ENCODE data around the gene KCNN3. TPM values are rescaled to one million over a fixed set of nuclear protein-coding genes. Genes with fewer than 3 reads are reported as not detected.

The KCNN3 gene
- total RNA-seq, 1 experiment from 2014 or later, result 1.3 TPM

DNA sequence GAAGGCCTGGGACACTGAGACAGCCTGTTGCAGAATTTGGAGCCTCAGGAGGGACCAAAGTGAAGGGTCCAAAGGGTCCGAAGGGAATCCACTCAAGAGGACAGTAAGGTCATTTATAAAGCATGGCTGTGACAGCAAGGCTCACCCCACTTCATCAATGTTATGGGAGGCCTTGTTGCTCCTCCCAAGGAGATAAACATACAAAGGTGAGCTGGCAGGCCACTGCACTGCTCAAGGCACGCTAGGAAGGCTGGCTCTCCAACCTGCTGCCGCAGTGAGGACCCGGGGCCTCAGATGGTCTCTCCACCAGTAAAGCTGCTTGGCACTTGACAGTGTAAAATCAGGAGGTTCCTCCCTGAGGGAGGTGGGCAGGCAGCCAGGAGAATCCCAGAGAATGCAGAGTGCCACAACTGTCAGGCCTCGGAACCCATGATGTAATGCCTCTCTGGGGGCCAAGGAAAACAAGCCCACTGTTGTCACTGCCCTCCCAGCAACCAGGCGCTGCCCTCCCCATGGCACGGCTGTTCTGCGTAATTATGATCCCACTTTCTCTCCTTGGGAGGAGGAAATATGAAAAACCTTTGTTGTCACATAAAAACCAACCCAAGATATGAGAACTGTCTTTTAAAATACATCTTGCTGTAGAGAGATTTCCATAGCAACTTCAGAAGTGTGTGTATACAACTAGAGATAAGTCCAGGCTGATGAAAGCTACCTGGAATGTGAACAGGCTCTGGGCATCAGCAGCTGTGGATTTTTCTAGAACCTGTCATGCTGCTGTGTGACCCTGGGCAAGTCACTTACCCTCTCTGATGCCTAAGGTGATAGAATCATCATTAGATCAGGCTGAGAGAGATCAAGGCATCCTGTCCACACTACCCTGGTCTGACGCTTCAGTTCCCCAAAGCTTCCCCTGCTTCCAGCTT lies 102.5 kb downstream of the KCNN3 start (continued):
- TF ChIP-seq, protein P1, sequence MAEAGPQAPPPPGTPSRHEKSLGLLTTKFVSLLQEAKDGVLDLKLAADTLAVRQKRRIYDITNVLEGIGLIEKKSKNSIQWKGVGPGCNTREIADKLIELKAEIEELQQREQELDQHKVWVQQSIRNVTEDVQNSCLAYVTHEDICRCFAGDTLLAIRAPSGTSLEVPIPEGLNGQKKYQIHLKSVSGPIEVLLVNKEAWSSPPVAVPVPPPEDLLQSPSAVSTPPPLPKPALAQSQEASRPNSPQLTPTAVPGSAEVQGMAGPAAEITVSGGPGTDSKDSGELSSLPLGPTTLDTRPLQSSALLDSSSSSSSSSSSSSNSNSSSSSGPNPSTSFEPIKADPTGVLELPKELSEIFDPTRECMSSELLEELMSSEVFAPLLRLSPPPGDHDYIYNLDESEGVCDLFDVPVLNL (CRISPR knock-in tag; IDR thresholded peaks at IDR 0.05; ENCODE audit: borderline replicate concordance, low read depth), result no peak
- TF ChIP-seq TP53 (CRISPR knock-in tag; IDR thresholded peaks at IDR 0.05), result no peak
- no peak for TF ChIP-seq SP1 (CRISPR knock-in tag; conservative IDR thresholded peaks at IDR 0.05)

GRCh38 chr1:154765970-154766369 lies 104.1 kb downstream of the KCNN3 start:
- peaks cover 4% of the 10 kb centered on the region for H3K27me3 Mint-ChIP-seq (ENCODE audit: low read depth)
- H3K36me3 Mint-ChIP-seq, result no peaks in the 10 kb centered on the region
- H3K4me3 Mint-ChIP-seq, result no peak overlapping the region
- H3K9me3 Mint-ChIP-seq, result no peaks in the 10 kb centered on the region
- no peak for TF ChIP-seq PRRX2 (CRISPR knock-in tag; IDR thresholded peaks at IDR 0.05)
- TF ChIP-seq, protein P2, sequence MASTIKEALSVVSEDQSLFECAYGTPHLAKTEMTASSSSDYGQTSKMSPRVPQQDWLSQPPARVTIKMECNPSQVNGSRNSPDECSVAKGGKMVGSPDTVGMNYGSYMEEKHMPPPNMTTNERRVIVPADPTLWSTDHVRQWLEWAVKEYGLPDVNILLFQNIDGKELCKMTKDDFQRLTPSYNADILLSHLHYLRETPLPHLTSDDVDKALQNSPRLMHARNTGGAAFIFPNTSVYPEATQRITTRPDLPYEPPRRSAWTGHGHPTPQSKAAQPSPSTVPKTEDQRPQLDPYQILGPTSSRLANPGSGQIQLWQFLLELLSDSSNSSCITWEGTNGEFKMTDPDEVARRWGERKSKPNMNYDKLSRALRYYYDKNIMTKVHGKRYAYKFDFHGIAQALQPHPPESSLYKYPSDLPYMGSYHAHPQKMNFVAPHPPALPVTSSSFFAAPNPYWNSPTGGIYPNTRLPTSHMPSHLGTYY (CRISPR knock-in tag; IDR thresholded peaks at IDR 0.05), result no peak
- TF ChIP-seq ZNF219 (CRISPR knock-in tag; IDR thresholded peaks at IDR 0.05; ENCODE audit: borderline replicate concordance), result no peak
- no peak for TF ChIP-seq ARID4B (CRISPR knock-in tag; IDR thresholded peaks at IDR 0.05; ENCODE audit: borderline replicate concordance)
- peak; percentile 47; the same call in 1 of the 2 replicates for TF ChIP-seq ZNF121 (CRISPR knock-in tag; IDR thresholded peaks at IDR 0.05)
- TF ChIP-seq ZSCAN18 (CRISPR knock-in tag; IDR thresholded peaks at IDR 0.05), result no peak
- CTCF ChIA-PET, result interaction anchor here (0.6 to 3.8 kb wide), 20 partner anchors 8 to 285 kb away, joined by 3 to 19 read pairs (median 4); partner anchors contain the start of gene KCNN3
- POLR2A ChIA-PET, result no interaction called here
- peak; percentile 97 for ATAC-seq
- H3K27ac Mint-ChIP-seq, result no peak overlapping the region
- DNase-seq (ENCODE audit: low spot score), result peak; percentile 59
- H3K4me1 Mint-ChIP-seq, result no peaks in the 10 kb centered on the region

GRCh38 chr1:154764773-154765172 lies 105.3 kb downstream of the KCNN3 start:
- no peak overlapping the region for H3K4me3 Mint-ChIP-seq
- no peaks in the 10 kb centered on the region for H3K9me3 Mint-ChIP-seq
- H3K36me3 Mint-ChIP-seq, result no peaks in the 10 kb centered on the region
- H3K4me1 Mint-ChIP-seq, result no peaks in the 10 kb centered on the region
- peaks cover 7% of the 10 kb centered on the region for H3K27me3 Mint-ChIP-seq (ENCODE audit: low read depth)
- no peak overlapping the region for H3K27ac Mint-ChIP-seq
- POLR2A ChIA-PET, result interaction anchor here (0.7 kb wide), 1 partner anchor 233 kb away, joined by 3 read pairs; no protein-coding TSS in a partner anchor
- CTCF ChIA-PET, result interaction anchor here (0.7 to 3.8 kb wide), 2 partner anchors 79 to 113 kb away, joined by 3 to 19 read pairs; no protein-coding TSS in a partner anchor
- ATAC-seq (no peak), DNase-seq (ENCODE audit: low spot score) (no peak)
- TF ChIP-seq GTF2I (CRISPR knock-in tag; conservative IDR thresholded peaks at IDR 0.05) (no peak), E2F5 (CRISPR knock-in tag; IDR thresholded peaks at IDR 0.05) (no peak), RORB (CRISPR knock-in tag; IDR thresholded peaks at IDR 0.05) (no peak), NFATC4 (CRISPR knock-in tag; IDR thresholded peaks at IDR 0.05) (no peak), AR (CRISPR knock-in tag; IDR thresholded peaks at IDR 0.05) (no peak), TP53 (CRISPR knock-in tag; IDR thresholded peaks at IDR 0.05) (no peak), MYBL2 (CRISPR knock-in tag; IDR thresholded peaks at IDR 0.05) (no peak), CREM (CRISPR knock-in tag; IDR thresholded peaks at IDR 0.05) (no peak), ZBTB21 (CRISPR knock-in tag; IDR thresholded peaks at IDR 0.05; ENCODE audit: borderline replicate concordance) (no peak), CTCF (IDR thresholded peaks at IDR 0.05) (no peak)

Measured in WTC11 (cell line).